K562 (cell line): ENCODE measurements around the gene SETD5. TPM values are rescaled to one million over a fixed set of nuclear protein-coding genes. Genes with fewer than 3 reads are reported as not detected.

ENCODE experiments used
- ARNT ChIP-seq, 2 experiments: fragments of 450-650 bp; IDR thresholded peaks; 2 replicates each; pipeline ENCODE4 v1.6.1; 2016; ENCODE audit warnings: mild to moderate bottlenecking in 1 of 2
- CBX3 ChIP-seq, 2 experiments: IDR thresholded peaks; 1 replicate in 1 of 2; 2 replicates in 1 of 2; pipeline ENCODE4 v1.6.1; 2012; ENCODE audit warnings: inconsistent platforms in 2 of 2, low read length in 2 of 2, borderline replicate concordance in 1 of 2, control low read depth in 1 of 2
- FOXJ3 ChIP-seq: sonication (generic); formaldehyde crosslinking; IDR thresholded peaks from 2 replicates; pipeline ENCODE4 v1.4.0; 2020; ENCODE audit warnings: mild to moderate bottlenecking, missing genetic modification reagents
- GATAD2B ChIP-seq: fragments of 450-650 bp; IDR thresholded peaks from 2 replicates; pipeline ENCODE4 v1.6.1; 2017; ENCODE audit warnings: mild to moderate bottlenecking, borderline replicate concordance
- HMG20B ChIP-seq: fragments of 250-450 bp; sonication (Bioruptor Pico); IDR thresholded peaks from 2 replicates; pipeline ENCODE4 v1.5.0; 2021; ENCODE audit warnings: mild to moderate bottlenecking
- MTA2 ChIP-seq: fragments of 450-650 bp; IDR thresholded peaks from 2 replicates; pipeline ENCODE4 v1.6.1; 2016; ENCODE audit warnings: low read depth
- NBN ChIP-seq: fragments of 450-650 bp; IDR thresholded peaks from 2 replicates; pipeline ENCODE4 v1.6.1; 2016; ENCODE audit warnings: low read depth, mild to moderate bottlenecking
- NFE2L1 ChIP-seq: fragments of 450-650 bp; IDR thresholded peaks from 2 replicates; pipeline ENCODE4 v1.6.1; 2016; ENCODE audit warnings: missing genetic modification characterization, low read depth, mild to moderate bottlenecking, missing compliant biosample characterization, moderate library complexity, borderline replicate concordance
- PCBP2 ChIP-seq: fragments of 200-400 bp; formaldehyde crosslinking; IDR thresholded peaks from 2 replicates; pipeline ENCODE4 v1.6.1; 2018; ENCODE audit warnings: low read length, low read depth, mild to moderate bottlenecking, moderate library complexity; ENCODE audit not compliant: poor library complexity, severe bottlenecking
- PTTG1 ChIP-seq: fragments of 450-650 bp; IDR thresholded peaks from 2 replicates; pipeline ENCODE4 v1.6.1; 2016; ENCODE audit warnings: low read depth, mild to moderate bottlenecking, missing genetic modification characterization, missing compliant biosample characterization
- SAFB ChIP-seq: fragments of 200-400 bp; formaldehyde crosslinking; IDR thresholded peaks from 2 replicates; pipeline ENCODE4 v1.6.1; 2017; ENCODE audit warnings: low read depth, low read length, borderline replicate concordance
- SPI1 ChIP-seq: IDR thresholded peaks from 2 replicates; pipeline ENCODE4 v1.6.1; 2011; ENCODE audit warnings: low read depth, low read length, control low read depth, borderline replicate concordance
- TCFL5 ChIP-seq: fragments of 250-450 bp; sonication (Bioruptor Pico); conservative IDR thresholded peaks from 2 replicates; pipeline ENCODE4 v1.6.1; 2021; ENCODE audit warnings: mild to moderate bottlenecking, moderate library complexity, matching md5 sums
- ZBTB1 ChIP-seq: sonication (generic); formaldehyde crosslinking; IDR thresholded peaks from 2 replicates; pipeline ENCODE4 v1.8.1; 2023; ENCODE audit warnings: missing genetic modification reagents, low read depth, mild to moderate bottlenecking, borderline replicate concordance
- ZC3H4 ChIP-seq: sonication (generic); formaldehyde crosslinking; IDR thresholded peaks from 2 replicates; pipeline ENCODE4 v1.9.0; 2021; ENCODE audit warnings: missing genetic modification reagents, borderline replicate concordance
- ZNF134 ChIP-seq: fragments of 250-450 bp; sonication (Bioruptor Pico); conservative IDR thresholded peaks from 2 replicates; pipeline ENCODE4 v1.4.0; 2020
- ZNF224 ChIP-seq: sonication (generic); formaldehyde crosslinking; IDR thresholded peaks from 2 replicates; pipeline ENCODE4 v1.8.0; 2022; ENCODE audit warnings: mild to moderate bottlenecking, missing genetic modification reagents
- ZNF263 ChIP-seq: sonication (generic); formaldehyde crosslinking; IDR thresholded peaks from 2 replicates; pipeline ENCODE4 v1.8.0; 2022; ENCODE audit warnings: mild to moderate bottlenecking, missing genetic modification reagents, borderline replicate concordance
- ZNF324 ChIP-seq: fragments of 250-450 bp; sonication (Bioruptor Pico); IDR thresholded peaks from 2 replicates; pipeline ENCODE4 v1.4.0; 2020; ENCODE audit warnings: mild to moderate bottlenecking
- polyA plus RNA-seq, 8 experiments: library from polyadenylated mRNA; depleted of rRNA in 4 of 8; stranded (reverse) in 5 of 8; unstranded in 3 of 8; fragments of >200 nt; fragmentation: Nextera tagmentation in 2 of 8; fragmentation: Illumina TruSeq in 1 of 8; extraction: Ambion mirVana in 2 of 8; extraction: Trizol in 1 of 8; gene quantifications; 2 replicates each; pipeline versions ENCODE4 v1.2.1 to v1.2.3, GENCODE V29; 2011 to 2014; ENCODE audit warnings: inconsistent platforms in 1 of 8, missing spikeins in 1 of 8
- total RNA-seq, 7 experiments: library from RNA; depleted of rRNA in 6 of 7; stranded (reverse); fragments of >200 nt in 6 of 7; fragmentation: Illumina TruSeq in 2 of 7; extraction: Trizol in 2 of 7; gene quantifications; 2 replicates each; pipeline versions ENCODE4 v1.2.1 to v1.2.3, GENCODE V29; 2011 to 2021; ENCODE audit warnings: low replicate concordance in 1 of 7
- TF ChIP-seq, protein P1 (sequence below): fragments of 450-650 bp; formaldehyde crosslinking; IDR thresholded peaks from 2 replicates; pipeline ENCODE4 v1.4.0; 2020; ENCODE audit warnings: mild to moderate bottlenecking, mixed read lengths
- TF ChIP-seq, protein P2 (sequence below): fragments of 250-450 bp; sonication (Bioruptor Pico); IDR thresholded peaks from 2 replicates; pipeline ENCODE4 v1.8.0; 2021; ENCODE audit warnings: mild to moderate bottlenecking, moderate library complexity
- TF ChIP-seq, protein P3 (sequence below), 3 experiments: IDR thresholded peaks in 2 of 3; conservative IDR thresholded peaks in 1 of 3; 2 replicates each; pipeline ENCODE4 v1.5.1; 2011 to 2012; ENCODE audit warnings: low read length in 3 of 3, mild to moderate bottlenecking in 3 of 3, control low read depth in 2 of 3, improper control_type of control experiment in 1 of 3, inconsistent platforms in 1 of 3, low read depth in 1 of 3, mixed read lengths in 1 of 3, moderate library complexity in 1 of 3; ENCODE audit not compliant: insufficient read depth in 2 of 3
- TF ChIP-seq, protein P4 (sequence below): sonication (generic); formaldehyde crosslinking; IDR thresholded peaks from 2 replicates; pipeline ENCODE4 v1.8.1; 2023; ENCODE audit warnings: mild to moderate bottlenecking, missing genetic modification reagents

SETD5 gene
- total and polyA plus RNA-seq, 9 of the 15 experiments (the other 6 are each of a cell fraction or from before 2014, with no cell fraction given), result 20.8 to 135 (median 87.2) TPM

DNA sequence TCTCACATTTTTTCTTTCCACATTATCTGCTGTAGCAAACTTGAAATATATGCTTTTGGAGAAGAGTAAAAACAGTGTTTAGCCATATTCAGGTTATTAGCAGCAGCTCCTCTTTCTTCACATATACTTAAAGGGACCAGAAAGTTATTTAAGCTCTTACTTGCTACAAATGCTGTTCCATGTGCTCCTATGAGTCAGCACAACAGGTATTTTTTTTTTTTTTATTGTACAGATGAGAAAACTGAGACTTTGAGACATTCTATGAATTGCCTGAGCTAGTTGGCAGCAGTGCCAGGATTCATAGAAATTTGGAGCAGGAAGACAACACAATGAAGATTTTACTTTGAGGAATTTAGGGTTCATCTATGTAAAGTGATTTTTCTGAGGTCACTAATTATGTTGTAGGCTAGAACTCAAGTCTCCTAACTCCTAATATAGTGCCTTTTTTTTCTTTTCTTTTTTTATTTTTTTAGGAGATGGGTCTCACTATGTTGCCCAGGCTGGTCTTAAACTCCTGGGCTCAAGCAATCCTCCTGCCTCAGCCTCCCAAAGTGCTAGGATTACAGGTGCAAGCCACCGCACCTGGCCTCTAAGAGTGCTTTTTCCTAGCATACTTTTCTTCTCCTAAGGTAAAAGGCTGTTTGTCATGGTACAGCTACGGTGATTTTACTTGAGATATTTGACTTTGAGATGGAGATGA lies 23.6 kb downstream of the SETD5 start (continued):
- TF ChIP-seq, protein P1, sequence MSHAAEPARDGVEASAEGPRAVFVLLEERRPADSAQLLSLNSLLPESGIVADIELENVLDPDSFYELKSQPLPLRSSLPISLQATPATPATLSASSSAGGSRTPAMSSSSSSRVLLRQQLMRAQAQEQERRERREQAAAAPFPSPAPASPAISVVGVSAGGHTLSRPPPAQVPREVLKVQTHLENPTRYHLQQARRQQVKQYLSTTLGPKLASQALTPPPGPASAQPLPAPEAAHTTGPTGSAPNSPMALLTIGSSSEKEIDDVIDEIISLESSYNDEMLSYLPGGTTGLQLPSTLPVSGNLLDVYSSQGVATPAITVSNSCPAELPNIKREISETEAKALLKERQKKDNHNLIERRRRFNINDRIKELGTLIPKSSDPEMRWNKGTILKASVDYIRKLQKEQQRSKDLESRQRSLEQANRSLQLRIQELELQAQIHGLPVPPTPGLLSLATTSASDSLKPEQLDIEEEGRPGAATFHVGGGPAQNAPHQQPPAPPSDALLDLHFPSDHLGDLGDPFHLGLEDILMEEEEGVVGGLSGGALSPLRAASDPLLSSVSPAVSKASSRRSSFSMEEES (CRISPR knock-in tag), result no peak
- no peak for TF ChIP-seq ZNF324 (CRISPR knock-in tag)
- TF ChIP-seq ZNF134 (CRISPR knock-in tag), result no peak
- peak; percentile 20; the same call in 1 of the 2 replicates for TF ChIP-seq NFE2L1
- TF ChIP-seq, protein P2, sequence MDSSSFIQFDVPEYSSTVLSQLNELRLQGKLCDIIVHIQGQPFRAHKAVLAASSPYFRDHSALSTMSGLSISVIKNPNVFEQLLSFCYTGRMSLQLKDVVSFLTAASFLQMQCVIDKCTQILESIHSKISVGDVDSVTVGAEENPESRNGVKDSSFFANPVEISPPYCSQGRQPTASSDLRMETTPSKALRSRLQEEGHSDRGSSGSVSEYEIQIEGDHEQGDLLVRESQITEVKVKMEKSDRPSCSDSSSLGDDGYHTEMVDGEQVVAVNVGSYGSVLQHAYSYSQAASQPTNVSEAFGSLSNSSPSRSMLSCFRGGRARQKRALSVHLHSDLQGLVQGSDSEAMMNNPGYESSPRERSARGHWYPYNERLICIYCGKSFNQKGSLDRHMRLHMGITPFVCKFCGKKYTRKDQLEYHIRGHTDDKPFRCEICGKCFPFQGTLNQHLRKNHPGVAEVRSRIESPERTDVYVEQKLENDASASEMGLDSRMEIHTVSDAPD, result no peak
- TF ChIP-seq NBN, result 0 out of 2 replicates have a peak, but pooled peaks have one; percentile 26
- TF ChIP-seq, protein P3, sequence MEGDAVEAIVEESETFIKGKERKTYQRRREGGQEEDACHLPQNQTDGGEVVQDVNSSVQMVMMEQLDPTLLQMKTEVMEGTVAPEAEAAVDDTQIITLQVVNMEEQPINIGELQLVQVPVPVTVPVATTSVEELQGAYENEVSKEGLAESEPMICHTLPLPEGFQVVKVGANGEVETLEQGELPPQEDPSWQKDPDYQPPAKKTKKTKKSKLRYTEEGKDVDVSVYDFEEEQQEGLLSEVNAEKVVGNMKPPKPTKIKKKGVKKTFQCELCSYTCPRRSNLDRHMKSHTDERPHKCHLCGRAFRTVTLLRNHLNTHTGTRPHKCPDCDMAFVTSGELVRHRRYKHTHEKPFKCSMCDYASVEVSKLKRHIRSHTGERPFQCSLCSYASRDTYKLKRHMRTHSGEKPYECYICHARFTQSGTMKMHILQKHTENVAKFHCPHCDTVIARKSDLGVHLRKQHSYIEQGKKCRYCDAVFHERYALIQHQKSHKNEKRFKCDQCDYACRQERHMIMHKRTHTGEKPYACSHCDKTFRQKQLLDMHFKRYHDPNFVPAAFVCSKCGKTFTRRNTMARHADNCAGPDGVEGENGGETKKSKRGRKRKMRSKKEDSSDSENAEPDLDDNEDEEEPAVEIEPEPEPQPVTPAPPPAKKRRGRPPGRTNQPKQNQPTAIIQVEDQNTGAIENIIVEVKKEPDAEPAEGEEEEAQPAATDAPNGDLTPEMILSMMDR (IDR thresholded peaks at IDR 0.05 in 2 of 3, conservative IDR thresholded peaks at IDR 0.05 in 1 of 3; ENCODE audit: insufficient read depth in 2 of 3, low read depth in 1 of 3, low read length in 3 of 3), result no peak
- TF ChIP-seq HMG20B (CRISPR knock-in tag), result no peak
- TF ChIP-seq SAFB, result no peak
- TF ChIP-seq, protein P4, sequence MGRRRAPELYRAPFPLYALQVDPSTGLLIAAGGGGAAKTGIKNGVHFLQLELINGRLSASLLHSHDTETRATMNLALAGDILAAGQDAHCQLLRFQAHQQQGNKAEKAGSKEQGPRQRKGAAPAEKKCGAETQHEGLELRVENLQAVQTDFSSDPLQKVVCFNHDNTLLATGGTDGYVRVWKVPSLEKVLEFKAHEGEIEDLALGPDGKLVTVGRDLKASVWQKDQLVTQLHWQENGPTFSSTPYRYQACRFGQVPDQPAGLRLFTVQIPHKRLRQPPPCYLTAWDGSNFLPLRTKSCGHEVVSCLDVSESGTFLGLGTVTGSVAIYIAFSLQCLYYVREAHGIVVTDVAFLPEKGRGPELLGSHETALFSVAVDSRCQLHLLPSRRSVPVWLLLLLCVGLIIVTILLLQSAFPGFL (CRISPR knock-in tag), result no peak
- no peak for TF ChIP-seq PCBP2
- TF ChIP-seq PTTG1 (tag), result no peak
- no peak for TF ChIP-seq GATAD2B
- no peak for TF ChIP-seq ZC3H4 (CRISPR knock-in tag)
- 0 out of 4 replicates have a peak, but pooled peaks of 1 of the 2 experiments have one; percentile 19 for TF ChIP-seq ARNT (IDR thresholded peaks at IDR 0.05)
- TF ChIP-seq ZNF224 (CRISPR knock-in tag), result no peak
- TF ChIP-seq ZBTB1 (CRISPR knock-in tag), result no peak
- no peak for TF ChIP-seq CBX3 (IDR thresholded peaks at IDR 0.05; ENCODE audit: borderline replicate concordance in 1 of 2, low read length in 2 of 2)
- no peak for TF ChIP-seq ZNF263 (CRISPR knock-in tag)
- TF ChIP-seq TCFL5 (CRISPR knock-in tag), result no peak
- no peak for TF ChIP-seq MTA2
- TF ChIP-seq SPI1, result no peak
- no peak for TF ChIP-seq FOXJ3 (CRISPR knock-in tag)
